Loucy (cell line): ENCODE data around the gene LMO7.

Experiments used
- EZH2phosphoT487 ChIP-seq: fragments of 200-600 bp; IDR thresholded peaks from 2 replicates; pipeline ENCODE4 v1.6.1; 2018; ENCODE audit warnings: antibody characterized with exemption, mild to moderate bottlenecking, moderate library complexity, borderline replicate concordance
- TF ChIP-seq, protein P1 (sequence below): fragments of 200-600 bp; sonication (generic); conservative IDR thresholded peaks from 2 replicates; pipeline ENCODE4 v1.5.1; 2014; ENCODE audit warnings: mild to moderate bottlenecking, antibody characterized with exemption, low read length

DNA sequence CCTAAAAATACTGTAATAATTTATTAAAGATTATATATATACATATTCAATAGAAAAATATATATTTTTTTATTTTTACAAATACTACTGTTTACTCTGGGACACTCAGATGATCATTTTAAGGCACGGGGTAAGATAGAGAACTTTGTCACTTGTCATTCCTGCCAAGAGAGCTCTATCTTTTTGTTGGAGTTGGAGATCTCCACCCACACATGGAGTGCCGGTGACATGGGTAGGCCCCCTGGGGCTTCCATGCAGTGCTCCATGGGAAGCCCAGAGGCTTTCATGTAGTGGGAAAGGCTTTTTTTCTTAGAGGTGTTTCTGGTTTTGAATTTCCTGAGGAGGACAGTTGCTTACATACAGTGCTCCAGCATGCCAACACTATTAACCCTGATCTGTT, 81.4 kb downstream of the LMO7 start:
- TF ChIP-seq, protein P1, sequence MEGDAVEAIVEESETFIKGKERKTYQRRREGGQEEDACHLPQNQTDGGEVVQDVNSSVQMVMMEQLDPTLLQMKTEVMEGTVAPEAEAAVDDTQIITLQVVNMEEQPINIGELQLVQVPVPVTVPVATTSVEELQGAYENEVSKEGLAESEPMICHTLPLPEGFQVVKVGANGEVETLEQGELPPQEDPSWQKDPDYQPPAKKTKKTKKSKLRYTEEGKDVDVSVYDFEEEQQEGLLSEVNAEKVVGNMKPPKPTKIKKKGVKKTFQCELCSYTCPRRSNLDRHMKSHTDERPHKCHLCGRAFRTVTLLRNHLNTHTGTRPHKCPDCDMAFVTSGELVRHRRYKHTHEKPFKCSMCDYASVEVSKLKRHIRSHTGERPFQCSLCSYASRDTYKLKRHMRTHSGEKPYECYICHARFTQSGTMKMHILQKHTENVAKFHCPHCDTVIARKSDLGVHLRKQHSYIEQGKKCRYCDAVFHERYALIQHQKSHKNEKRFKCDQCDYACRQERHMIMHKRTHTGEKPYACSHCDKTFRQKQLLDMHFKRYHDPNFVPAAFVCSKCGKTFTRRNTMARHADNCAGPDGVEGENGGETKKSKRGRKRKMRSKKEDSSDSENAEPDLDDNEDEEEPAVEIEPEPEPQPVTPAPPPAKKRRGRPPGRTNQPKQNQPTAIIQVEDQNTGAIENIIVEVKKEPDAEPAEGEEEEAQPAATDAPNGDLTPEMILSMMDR = no peak
- no peak for TF ChIP-seq EZH2phosphoT487
